IPS-NIHi7 (cell line): Measurements from ENCODE around the gene SYK.
A peak's percentile ranks its signal among the peaks of the same experiment; 100 is the strongest.

Experiments
- DNase-seq: peaks from one replicate; pipeline ENCODE4 v3.0.0; 2012; ENCODE audit warnings: mixed read lengths; ENCODE audit errors: extremely low spot score

The SYK gene

GRCh38 chr9:90906316-90907055, 104.9 kb downstream of the SYK start:
- DNase-seq = no peak

- no peak for DNase-seq
These were observed 105.4 kb downstream of the SYK start for GRCh38 chr9:90907056-90907445.

- DNase-seq = no peak
These were observed 106.2 kb downstream of the SYK start for GRCh38 chr9:90907790-90908189.

GRCh38 chr9:90909225-90909624, 107.6 kb downstream of the SYK start:
- DNase-seq = no peak

- no peak for DNase-seq
These were observed 108.2 kb downstream of the SYK start for GRCh38 chr9:90909747-90910283.

- DNase-seq = no peak
These were observed 112.6 kb downstream of the SYK start for GRCh38 chr9:90914196-90914595.

GRCh38 chr9:90914868-90915483, 113.4 kb downstream of the SYK start:
- DNase-seq = peak; percentile 95

GRCh38 chr9:90915693-90916092, 114.1 kb downstream of the SYK start:
- peak; percentile 84 for DNase-seq

- no peak for DNase-seq
These were observed 114.6 kb downstream of the SYK start for GRCh38 chr9:90916147-90916734.

GRCh38 chr9:90919883-90920282, 118.3 kb downstream of the SYK start:
- DNase-seq = no peak

GRCh38 chr9:90921104-90921503, 119.5 kb downstream of the SYK start:
- DNase-seq = no peak

GRCh38 chr9:90921969-90922368, 120.3 kb downstream of the SYK start:
- DNase-seq = no peak

- DNase-seq = no peak
These were observed 124.1 kb downstream of the SYK start for GRCh38 chr9:90925581-90926257.

GRCh38 chr9:90926936-90927335, 125.3 kb downstream of the SYK start:
- no peak for DNase-seq

GRCh38 chr9:90927496-90927895, 125.9 kb downstream of the SYK start:
- DNase-seq = no peak

- DNase-seq = no peak
These were observed 128.0 kb downstream of the SYK start for GRCh38 chr9:90929626-90930025.

GRCh38 chr9:90933468-90933867, 131.8 kb downstream of the SYK start:
- no peak for DNase-seq

- no peak for DNase-seq
These were observed 137.7 kb downstream of the SYK start for GRCh38 chr9:90939351-90939750.

GRCh38 chr9:90940280-90940679, 138.7 kb downstream of the SYK start:
- DNase-seq = no peak

- no peak for DNase-seq
These were observed 140.0 kb downstream of the SYK start for GRCh38 chr9:90941661-90942060.

GRCh38 chr9:90942555-90942954, 140.9 kb downstream of the SYK start:
- no peak for DNase-seq

GRCh38 chr9:90943341-90943740, 141.7 kb downstream of the SYK start:
- DNase-seq = no peak
